Gastrocnemius medialis (tissue), 4 donors: ENCODE results near the gene WDR82.

ENCODE experiments used
- POLR2A ChIP-seq, 2 donors: fragments of 450-650 bp; IDR thresholded peaks; one replicate each; pipeline ENCODE4 v1.6.1; 2017; ENCODE audit warnings: antibody characterized with exemption in 2 of 2, mild to moderate bottlenecking in 2 of 2, moderate library complexity in 2 of 2
- TF ChIP-seq, protein P1 (sequence below), 5 experiments: fragments of 450-650 bp in 3 of 5; fragments of 200-600 bp in 2 of 5; sonication (generic) in 2 of 5; IDR thresholded peaks in 4 of 5; conservative IDR thresholded peaks in 1 of 5; 1 replicate in 4 of 5; 2 replicates in 1 of 5; pipeline ENCODE4 v1.5.1; 2016 to 2019; ENCODE audit warnings: antibody characterized with exemption in 5 of 5, mild to moderate bottlenecking in 3 of 5, moderate library complexity in 3 of 5

- no peak for TF ChIP-seq POLR2A (IDR thresholded peaks at IDR 0.05)
- TF ChIP-seq, protein P1, sequence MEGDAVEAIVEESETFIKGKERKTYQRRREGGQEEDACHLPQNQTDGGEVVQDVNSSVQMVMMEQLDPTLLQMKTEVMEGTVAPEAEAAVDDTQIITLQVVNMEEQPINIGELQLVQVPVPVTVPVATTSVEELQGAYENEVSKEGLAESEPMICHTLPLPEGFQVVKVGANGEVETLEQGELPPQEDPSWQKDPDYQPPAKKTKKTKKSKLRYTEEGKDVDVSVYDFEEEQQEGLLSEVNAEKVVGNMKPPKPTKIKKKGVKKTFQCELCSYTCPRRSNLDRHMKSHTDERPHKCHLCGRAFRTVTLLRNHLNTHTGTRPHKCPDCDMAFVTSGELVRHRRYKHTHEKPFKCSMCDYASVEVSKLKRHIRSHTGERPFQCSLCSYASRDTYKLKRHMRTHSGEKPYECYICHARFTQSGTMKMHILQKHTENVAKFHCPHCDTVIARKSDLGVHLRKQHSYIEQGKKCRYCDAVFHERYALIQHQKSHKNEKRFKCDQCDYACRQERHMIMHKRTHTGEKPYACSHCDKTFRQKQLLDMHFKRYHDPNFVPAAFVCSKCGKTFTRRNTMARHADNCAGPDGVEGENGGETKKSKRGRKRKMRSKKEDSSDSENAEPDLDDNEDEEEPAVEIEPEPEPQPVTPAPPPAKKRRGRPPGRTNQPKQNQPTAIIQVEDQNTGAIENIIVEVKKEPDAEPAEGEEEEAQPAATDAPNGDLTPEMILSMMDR (IDR thresholded peaks at IDR 0.05 in 4 of 5, conservative IDR thresholded peaks at IDR 0.05 in 1 of 5) = no peak
Measured at GRCh38 chr3:52269776-52270175, 8.7 kb downstream of the WDR82 start.
